Lower leg skin (tissue), 4 donors: ENCODE data around the gene HRH3. TPM values are rescaled to one million over a fixed set of nuclear protein-coding genes. Genes with fewer than 3 reads are reported as not detected.

Experiments used
- DNase-seq, 2 donors: peaks; one replicate each; pipeline ENCODE4 v3.0.0-alpha.2; 2019; ENCODE audit warnings: low spot score in 2 of 2
- H3K4me3 ChIP-seq: fragments of 200-600 bp; sonication (generic); 2 replicates; pipeline ENCODE4 v1.5.1; 2017; ENCODE audit warnings: mild to moderate bottlenecking, low read depth; ENCODE audit not compliant: poor library complexity, severe bottlenecking
- CTCF ChIP-seq, 3 donors: fragments of 450-650 bp; IDR thresholded peaks; one replicate each; pipeline ENCODE4 v1.5.1; 2016; ENCODE audit warnings: antibody characterized with exemption in 3 of 3, mild to moderate bottlenecking in 3 of 3, moderate library complexity in 2 of 3
- POLR2A ChIP-seq, 2 donors: fragments of 450-650 bp; IDR thresholded peaks; one replicate each; pipeline ENCODE4 v1.6.1; 2016 to 2017; ENCODE audit warnings: antibody characterized with exemption in 2 of 2, mild to moderate bottlenecking in 1 of 2, moderate library complexity in 1 of 2
- WGBS, 2 donors: methylation state at CpG; one replicate each; pipeline ENCODE4 v1.1.5; 2018; 5-methylcytosine and 5-hydroxymethylcytosine counted together
- intact Hi-C: fragments of 100-400 bp; cut with DNase I; formaldehyde crosslinking; loops from one replicate; pipeline ENCODE4 v1.15.0; 2023; ENCODE audit warnings: low total_unique reads
- total RNA-seq, 4 donors: library from RNA; depleted of rRNA; stranded (reverse); fragments of >200 nt; gene quantifications; one replicate each; pipeline ENCODE4 v1.1.0, GENCODE V29; 2016

The HRH3 gene
- total RNA-seq, 4 donors from 2014 or later = not detected

- WGBS, 2 donors = 0% methylated on average over 16 to 22 of the region's 70 CpGs
- TF ChIP-seq POLR2A (IDR thresholded peaks at IDR 0.05) = no peak
- no peak for TF ChIP-seq CTCF (IDR thresholded peaks at IDR 0.05)
- intact Hi-C loops = no loop called here
- H3K4me3 ChIP-seq = peak overlapping the region; percentile 64
- no peak for DNase-seq
These were observed 18.6 kb upstream of the HRH3 start for GRCh38 chr20:62238569-62239277.

GRCh38 chr20:62237801-62238568 lies 17.9 kb upstream of the HRH3 start, which contains the start of gene OSBPL2:
Gene OSBPL2 (plus strand): TSS chr20:62238521. CDS start chr20:62256185, 17,664 bp downstream.
- TF ChIP-seq POLR2A (IDR thresholded peaks at IDR 0.05) (no peak), CTCF (IDR thresholded peaks at IDR 0.05) (no peak)
- intact Hi-C loops = no loop called here
- DNase-seq = peak; percentile 99 to 100
- H3K4me3 ChIP-seq = peak within 1 kb of the TSS; percentile 64
- 1 to 3% methylated on average over 49 to 53 of the region's 55 CpGs for WGBS, 2 donors

GRCh38 chr20:62237514-62237800 lies 17.4 kb upstream of the HRH3 start:
- no peak overlapping the region for H3K4me3 ChIP-seq
- no peak for DNase-seq
- 70 to 85% methylated on average over 1 of the region's 1 CpG for WGBS, 2 donors
- TF ChIP-seq CTCF (IDR thresholded peaks at IDR 0.05) = no peak
- TF ChIP-seq POLR2A (IDR thresholded peaks at IDR 0.05) = no peak
- intact Hi-C loops = no loop called here

GRCh38 chr20:62236766-62237513 lies 16.9 kb upstream of the HRH3 start:
- 67 to 73% methylated on average over 27 to 28 of the region's 28 CpGs for WGBS, 2 donors
- H3K4me3 ChIP-seq = no peak overlapping the region
- intact Hi-C loops = no loop called here
- no peak for DNase-seq
- TF ChIP-seq POLR2A (IDR thresholded peaks at IDR 0.05) (no peak), CTCF (IDR thresholded peaks at IDR 0.05) (no peak)

- H3K4me3 ChIP-seq = no peak overlapping the region
- WGBS, 2 donors = 51 to 60% methylated on average over 6 of the region's 6 CpGs
- intact Hi-C loops = no loop called here
- DNase-seq = no peak
- no peak for TF ChIP-seq POLR2A (IDR thresholded peaks at IDR 0.05)
- no peak for TF ChIP-seq CTCF (IDR thresholded peaks at IDR 0.05)
These were observed 16.1 kb upstream of the HRH3 start for GRCh38 chr20:62236200-62236599.
